Stimulated activated CD4-positive, alpha-beta T cell treated with anti-CD3 and anti-CD28 coated beads, Interleukin-4, amount 100 ng/mL, for 4 hours (primary cell): ENCODE measurements around the gene CAV1.
"Not testable (repeated sequence)": the region's sequence is repeated elsewhere in the genome, so short reads cannot be mapped to it uniquely, and the experiment has no call there.

Experiments
- DNase-seq, 2 experiments: peaks; one replicate each; pipeline ENCODE4 v3.0.0-alpha.2; 2020

CAV1 gene

GRCh38 chr7:116524609-116525297, at the start of gene CAV1:
Gene CAV1 (plus strand): TSS chr7:116525036. CDS start chr7:116525063, 27 bp downstream.
- DNase-seq: peak; percentile 12 to 27

GRCh38 chr7:116477625-116478024, 47.2 kb upstream of the CAV1 start:
- no peak for DNase-seq

- no peak for DNase-seq
Measured at GRCh38 chr7:116478834-116479233, 46.0 kb upstream of the CAV1 start.

GRCh38 chr7:116483271-116483942, 41.4 kb upstream of the CAV1 start:
- DNase-seq: no peak

- DNase-seq: not testable (repeated sequence)
Measured at GRCh38 chr7:116484389-116484788, 40.4 kb upstream of the CAV1 start.

- DNase-seq: no peak
Measured at GRCh38 chr7:116487907-116488521, 36.8 kb upstream of the CAV1 start.

- DNase-seq: no peak
Measured at GRCh38 chr7:116490351-116490750, 34.5 kb upstream of the CAV1 start.

GRCh38 chr7:116491887-116492653, 32.8 kb upstream of the CAV1 start:
- DNase-seq: no peak

GRCh38 chr7:116492654-116493109, 32.2 kb upstream of the CAV1 start:
- no peak for DNase-seq

- no peak for DNase-seq
Measured at GRCh38 chr7:116493449-116493848, 31.4 kb upstream of the CAV1 start.

- no peak for DNase-seq
Measured at GRCh38 chr7:116494472-116494871, 30.4 kb upstream of the CAV1 start.

GRCh38 chr7:116495736-116496135, 29.1 kb upstream of the CAV1 start:
- DNase-seq: no peak

GRCh38 chr7:116496653-116497052, 28.2 kb upstream of the CAV1 start:
- no peak for DNase-seq

GRCh38 chr7:116497708-116498107, 27.1 kb upstream of the CAV1 start:
- no peak for DNase-seq

- DNase-seq: no peak
Measured at GRCh38 chr7:116499168-116500077, 25.4 kb upstream of the CAV1 start, which contains the start of gene CAV2. Gene CAV2 (plus strand): TSS chr7:116499738. CDS start chr7:116499782, 44 bp downstream.

GRCh38 chr7:116500078-116500853, 24.6 kb upstream of the CAV1 start:
- peak; percentile 21 to 22 for DNase-seq

GRCh38 chr7:116501425-116502167, 23.2 kb upstream of the CAV1 start:
- no peak for DNase-seq

- no peak for DNase-seq
Measured at GRCh38 chr7:116502201-116503096, 22.4 kb upstream of the CAV1 start.

- DNase-seq: no peak
Measured at GRCh38 chr7:116503835-116504234, 21.0 kb upstream of the CAV1 start.
